ENCODE data around the gene LPP. TPM values are rescaled to one million over a fixed set of nuclear protein-coding genes. Genes with fewer than 3 reads are reported as not detected.

Gene LPP
- total RNA-seq, 1 experiment from 2014 or later: 20.4 TPM

DNA sequence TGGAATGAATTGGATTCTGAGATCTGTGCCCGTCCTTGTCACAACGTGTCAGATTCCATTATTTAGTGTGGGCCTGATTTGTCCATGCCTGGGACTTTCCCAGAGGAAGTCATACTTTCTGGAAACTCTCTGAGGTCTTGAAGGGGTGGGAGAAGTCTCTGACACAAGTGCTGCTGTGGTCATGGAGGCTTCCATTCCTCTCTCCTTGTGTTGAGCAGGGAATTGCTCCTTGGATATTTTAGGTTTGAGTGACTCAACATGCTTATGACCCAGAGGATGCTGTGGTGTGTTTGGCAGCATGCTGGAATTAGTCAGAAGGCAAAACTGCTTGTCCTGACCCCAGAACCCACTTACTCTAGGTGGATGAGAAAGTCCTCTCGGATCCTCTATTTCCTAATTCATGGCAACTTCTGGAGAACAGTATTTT is 132.1 kb downstream of the LPP start:
- peaks cover 28% of the 10 kb centered on the region for H3K79me2 ChIP-seq (ENCODE audit: low read length)
- 0 out of 2 replicates have a peak overlapping the region, but pooled peaks have one; percentile 11 for H3K4me3 ChIP-seq (ENCODE audit: low read length)
- TF ChIP-seq EZH2phosphoT487 (IDR thresholded peaks at IDR 0.05; ENCODE audit: borderline replicate concordance, low read length) (no peak), EZH2 (IDR thresholded peaks at IDR 0.05; ENCODE audit: low read length, unreplicated experiment) (no peak)
- TF ChIP-seq, protein P1, sequence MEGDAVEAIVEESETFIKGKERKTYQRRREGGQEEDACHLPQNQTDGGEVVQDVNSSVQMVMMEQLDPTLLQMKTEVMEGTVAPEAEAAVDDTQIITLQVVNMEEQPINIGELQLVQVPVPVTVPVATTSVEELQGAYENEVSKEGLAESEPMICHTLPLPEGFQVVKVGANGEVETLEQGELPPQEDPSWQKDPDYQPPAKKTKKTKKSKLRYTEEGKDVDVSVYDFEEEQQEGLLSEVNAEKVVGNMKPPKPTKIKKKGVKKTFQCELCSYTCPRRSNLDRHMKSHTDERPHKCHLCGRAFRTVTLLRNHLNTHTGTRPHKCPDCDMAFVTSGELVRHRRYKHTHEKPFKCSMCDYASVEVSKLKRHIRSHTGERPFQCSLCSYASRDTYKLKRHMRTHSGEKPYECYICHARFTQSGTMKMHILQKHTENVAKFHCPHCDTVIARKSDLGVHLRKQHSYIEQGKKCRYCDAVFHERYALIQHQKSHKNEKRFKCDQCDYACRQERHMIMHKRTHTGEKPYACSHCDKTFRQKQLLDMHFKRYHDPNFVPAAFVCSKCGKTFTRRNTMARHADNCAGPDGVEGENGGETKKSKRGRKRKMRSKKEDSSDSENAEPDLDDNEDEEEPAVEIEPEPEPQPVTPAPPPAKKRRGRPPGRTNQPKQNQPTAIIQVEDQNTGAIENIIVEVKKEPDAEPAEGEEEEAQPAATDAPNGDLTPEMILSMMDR (conservative IDR thresholded peaks at IDR 0.05; ENCODE audit: low read depth, low read length): no peak
- POLR2A ChIA-PET (ENCODE audit: unreplicated experiment): interaction anchor here (0.6 kb wide), 1 partner anchor 267 kb away, joined by 3 read pairs; no protein-coding TSS in a partner anchor
- H3K27me3 ChIP-seq (ENCODE audit: low read length): no peaks in the 10 kb centered on the region
- H3K4me1 ChIP-seq (ENCODE audit: insufficient read depth, low read length): peaks cover 28% of the 10 kb centered on the region
- no peaks in the 10 kb centered on the region for H3K9me3 ChIP-seq (ENCODE audit: low read length)
- peak overlapping the region; percentile 24; the same call in 1 of the 2 replicates for H3K9ac ChIP-seq (ENCODE audit: low read length)
- ATAC-seq: peak; percentile 97
- no peaks in the 10 kb centered on the region for H3K36me3 ChIP-seq (ENCODE audit: low read depth, low read length)
- H3F3A ChIP-seq (ENCODE audit: low read length, unreplicated experiment): no peaks in the 10 kb centered on the region
- peak; percentile 93 for DNase-seq
- CTCF ChIA-PET: no interaction called here
- H3K4me2 ChIP-seq (ENCODE audit: low read length): peak overlapping the region; percentile 52
- BruUV-seq (replicated peaks): no TSS peak
- H4K20me1 ChIP-seq (ENCODE audit: low read length): no peaks in the 10 kb centered on the region
- no peaks in the 10 kb centered on the region for H3K9me2 ChIP-seq (replicated peaks; ENCODE audit: low read length)
- intact Hi-C loops (cut with micrococcal nuclease): no loop called here
- H2AFZ ChIP-seq (ENCODE audit: low read length): no peak overlapping the region
- peak overlapping the region; percentile 77 for H3K27ac ChIP-seq (ENCODE audit: low read length)

DNA sequence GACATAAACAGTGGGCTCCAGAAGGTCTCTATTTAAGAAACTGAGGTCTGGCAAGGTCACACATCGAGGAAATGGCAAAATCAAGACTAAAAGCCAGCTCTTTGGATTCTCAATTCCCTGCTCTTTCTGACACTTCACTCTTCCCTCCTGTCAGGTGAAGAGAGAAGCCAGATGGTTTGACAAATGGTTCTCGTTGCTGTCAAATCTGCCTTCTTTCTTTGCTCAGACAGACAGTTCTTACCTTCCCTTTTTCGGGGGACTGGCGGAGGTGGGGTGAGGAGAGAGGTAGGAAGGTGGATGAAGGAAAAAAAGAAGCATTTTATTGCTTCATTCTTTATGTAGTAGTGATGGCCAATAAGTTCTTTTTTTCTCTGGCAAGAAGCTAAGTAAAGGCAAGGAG is 133.4 kb downstream of the LPP start:
- intact Hi-C loops (cut with micrococcal nuclease): no loop called here
- no peaks in the 10 kb centered on the region for H4K20me1 ChIP-seq (ENCODE audit: low read length)
- no peaks in the 10 kb centered on the region for H3K9me2 ChIP-seq (replicated peaks; ENCODE audit: low read length)
- no peak overlapping the region for H3K4me3 ChIP-seq (ENCODE audit: low read length)
- POLR2A ChIA-PET (ENCODE audit: unreplicated experiment): no interaction called here
- no peaks in the 10 kb centered on the region for H3K27me3 ChIP-seq (ENCODE audit: low read length)
- H3F3A ChIP-seq (ENCODE audit: low read length, unreplicated experiment): no peaks in the 10 kb centered on the region
- no peak overlapping the region for H2AFZ ChIP-seq (ENCODE audit: low read length)
- H3K79me2 ChIP-seq (ENCODE audit: low read length): peaks cover 31% of the 10 kb centered on the region
- no peak overlapping the region for H3K9ac ChIP-seq (ENCODE audit: low read length)
- H3K27ac ChIP-seq (ENCODE audit: low read length): no peak overlapping the region
- TF ChIP-seq, protein P1 (conservative IDR thresholded peaks at IDR 0.05; ENCODE audit: low read depth, low read length): no peak
- TF ChIP-seq EZH2 (IDR thresholded peaks at IDR 0.05; ENCODE audit: low read length, unreplicated experiment): no peak
- no peak for TF ChIP-seq EZH2phosphoT487 (IDR thresholded peaks at IDR 0.05; ENCODE audit: borderline replicate concordance, low read length)
- H3K4me1 ChIP-seq (ENCODE audit: insufficient read depth, low read length): peaks cover 28% of the 10 kb centered on the region
- BruUV-seq (replicated peaks): no TSS peak
- H3K36me3 ChIP-seq (ENCODE audit: low read depth, low read length): no peaks in the 10 kb centered on the region
- no peaks in the 10 kb centered on the region for H3K9me3 ChIP-seq (ENCODE audit: low read length)
- no peak overlapping the region for H3K4me2 ChIP-seq (ENCODE audit: low read length)
- no peak for ATAC-seq
- no peak for DNase-seq
- CTCF ChIA-PET: no interaction called here

DNA sequence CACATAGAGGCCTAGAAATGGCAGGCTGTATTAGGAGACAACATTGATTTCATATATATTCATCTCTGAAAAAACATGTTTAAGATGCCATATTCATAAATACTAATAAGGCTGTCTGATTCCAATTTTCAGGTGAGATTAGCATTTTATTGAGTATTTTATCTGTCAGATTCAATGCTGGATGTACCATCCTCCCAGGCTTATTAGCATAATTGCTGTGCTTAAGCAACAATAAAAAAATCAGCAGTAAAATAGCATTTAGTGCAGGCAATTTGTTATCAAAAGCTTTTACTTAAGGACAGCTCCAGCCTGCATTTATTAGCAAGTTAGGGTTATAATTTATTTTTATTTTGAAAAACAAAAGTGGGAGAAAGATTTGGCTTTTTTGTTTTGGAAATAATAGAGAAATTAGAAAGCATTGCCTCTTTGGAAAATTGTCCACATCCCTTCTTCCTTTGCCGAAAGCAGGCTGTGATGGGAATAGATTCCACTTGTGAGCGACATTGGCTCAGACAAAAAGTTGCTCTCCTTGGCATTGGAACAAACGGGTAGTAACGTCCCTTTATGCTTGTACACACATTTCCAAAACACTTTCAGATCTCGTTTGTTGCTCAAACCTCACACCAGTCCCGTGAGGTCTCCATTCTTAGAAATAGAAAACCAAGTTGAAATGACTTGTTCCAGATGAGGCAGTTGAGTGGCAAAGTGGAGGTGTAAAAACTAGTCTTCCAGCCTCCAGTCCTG is 134.0 kb downstream of the LPP start:
- H3K9ac ChIP-seq (ENCODE audit: low read length): no peak overlapping the region
- peaks cover 37% of the 10 kb centered on the region for H3K79me2 ChIP-seq (ENCODE audit: low read length)
- ChIA-PET CTCF (no interaction called here), POLR2A (ENCODE audit: unreplicated experiment) (no interaction called here)
- H3K4me3 ChIP-seq (ENCODE audit: low read length): no peak overlapping the region
- no peak overlapping the region for H2AFZ ChIP-seq (ENCODE audit: low read length)
- no TSS peak for BruUV-seq (replicated peaks)
- no peak overlapping the region for H3K27ac ChIP-seq (ENCODE audit: low read length)
- DNase-seq: no peak
- no peaks in the 10 kb centered on the region for H3K36me3 ChIP-seq (ENCODE audit: low read depth, low read length)
- H3K4me2 ChIP-seq (ENCODE audit: low read length): no peak overlapping the region
- no peak for ATAC-seq
- H4K20me1 ChIP-seq (ENCODE audit: low read length): no peaks in the 10 kb centered on the region
- H3K4me1 ChIP-seq (ENCODE audit: insufficient read depth, low read length): peaks cover 28% of the 10 kb centered on the region
- H3K9me3 ChIP-seq (ENCODE audit: low read length): no peaks in the 10 kb centered on the region
- intact Hi-C loops (cut with micrococcal nuclease): no loop called here
- no peaks in the 10 kb centered on the region for H3F3A ChIP-seq (ENCODE audit: low read length, unreplicated experiment)
- H3K27me3 ChIP-seq (ENCODE audit: low read length): no peaks in the 10 kb centered on the region
- no peak for TF ChIP-seq EZH2phosphoT487 (IDR thresholded peaks at IDR 0.05; ENCODE audit: borderline replicate concordance, low read length)
- TF ChIP-seq, protein P1 (conservative IDR thresholded peaks at IDR 0.05; ENCODE audit: low read depth, low read length): no peak
- H3K9me2 ChIP-seq (replicated peaks; ENCODE audit: low read length): no peaks in the 10 kb centered on the region

Measured in PC-3 (cell line).